Activated T-helper 2 cell treated with anti-CD3 and anti-CD28 coated beads, Interferon-gamma antibody, Interleukin-2, Interleukin-4, amounts not matched to agents 10 μg/mL and 5 μg/mL and 100 μg/mL, durations not matched to agents 14 hours and 24 hours and 36 hours (primary cell): Measurements from ENCODE around the gene KRTAP2-2. TPM values are rescaled to one million over a fixed set of nuclear protein-coding genes. Genes with fewer than 3 reads are reported as not detected.

Experiments used
- DNase-seq: peaks from one replicate; pipeline ENCODE4 v3.0.0; 2021; ENCODE audit warnings: low spot score
- H3K27ac Mint-ChIP-seq: one replicate; pipeline ENCODE4 v1.8.0; 2021; ENCODE audit warnings: mixed read lengths
- H3K27me3 Mint-ChIP-seq: one replicate; pipeline ENCODE4 v1.8.0; 2021; ENCODE audit warnings: low read depth, mixed read lengths
- H3K36me3 Mint-ChIP-seq: one replicate; pipeline ENCODE4 v1.8.0; 2021; ENCODE audit warnings: low read depth, mixed read lengths
- H3K4me1 Mint-ChIP-seq: one replicate; pipeline ENCODE4 v1.8.0; 2021; ENCODE audit warnings: low read depth, mixed read lengths
- H3K4me3 Mint-ChIP-seq: one replicate; pipeline ENCODE4 v1.8.0; 2021; ENCODE audit warnings: low read depth, mild to moderate bottlenecking, moderate library complexity, mixed read lengths
- H3K9me3 Mint-ChIP-seq: one replicate; pipeline ENCODE4 v1.8.0; 2021; ENCODE audit warnings: mixed read lengths
- intact Hi-C: fragments of 100-400 bp; cut with micrococcal nuclease; formaldehyde crosslinking; loops from one replicate; pipeline ENCODE4 v1.15.1; 2023
- total RNA-seq: library from RNA; stranded (reverse); gene quantifications from 2 replicates; pipeline ENCODE4 v1.2.3, GENCODE V29; 2022

KRTAP2-2 gene
- total RNA-seq, 1 donor from 2014 or later: not detected

DNA sequence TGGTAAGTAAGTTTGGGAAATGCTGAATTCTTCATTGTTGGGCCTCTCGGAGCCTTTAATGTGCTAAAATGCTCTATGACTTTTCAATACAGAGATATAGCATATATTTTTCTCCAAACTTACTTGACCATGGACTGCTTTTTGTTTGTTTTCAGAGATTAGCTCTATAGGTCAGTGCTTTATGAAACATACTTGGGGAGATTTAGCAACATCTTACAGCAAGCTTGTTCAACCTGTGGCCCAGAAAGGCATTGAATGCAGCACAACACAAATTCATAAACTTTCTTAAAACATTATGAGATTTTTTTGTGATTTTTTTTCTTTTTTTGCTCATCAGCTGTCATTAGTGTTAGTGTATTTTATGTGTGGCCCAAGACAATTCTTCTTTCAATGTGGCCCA is 45.1 kb downstream of the KRTAP2-2 start:
- peaks cover 13% of the 10 kb centered on the region for H3K27me3 Mint-ChIP-seq
- no peaks in the 10 kb centered on the region for H3K9me3 Mint-ChIP-seq
- H3K27ac Mint-ChIP-seq: no peak overlapping the region
- intact Hi-C loops: no loop called here
- no peak overlapping the region for H3K4me3 Mint-ChIP-seq
- no peaks in the 10 kb centered on the region for H3K4me1 Mint-ChIP-seq
- no peaks in the 10 kb centered on the region for H3K36me3 Mint-ChIP-seq
- DNase-seq: no peak

GRCh38 chr17:41009301-41009760 is 45.7 kb downstream of the KRTAP2-2 start:
- Mint-ChIP-seq H3K9me3 (no peaks in the 10 kb centered on the region), H3K27ac (no peak overlapping the region), H3K36me3 (no peaks in the 10 kb centered on the region), H3K4me1 (no peaks in the 10 kb centered on the region), H3K4me3 (no peak overlapping the region), H3K27me3 (peaks cover 13% of the 10 kb centered on the region)
- no peak for DNase-seq
- intact Hi-C loops: no loop called here

DNA sequence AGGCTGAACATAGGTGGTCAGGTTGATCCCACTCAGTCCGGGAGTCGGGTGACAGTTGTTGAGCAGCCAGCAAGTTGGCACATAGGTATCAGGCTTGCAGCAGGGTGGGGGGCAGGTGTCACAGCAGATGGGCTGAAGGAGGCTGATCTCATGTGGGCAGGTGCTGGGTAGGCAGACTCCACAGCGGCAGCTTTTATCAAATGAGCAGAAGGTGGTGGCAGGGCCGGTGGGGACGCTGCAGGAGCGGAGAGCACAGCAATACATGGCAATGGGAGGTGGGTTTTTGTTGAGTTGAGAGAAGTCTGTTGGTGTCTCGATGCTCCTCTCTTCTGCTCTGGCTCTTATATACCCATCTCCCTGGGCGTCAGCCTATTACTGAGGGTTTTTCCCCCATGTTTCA is 46.2 kb downstream of the KRTAP2-2 start, which contains the start of gene KRTAP3-1:
Gene KRTAP3-1 (minus strand): TSS at position 318 of the 400 bp plus-strand sequence. CDS start 54 bp downstream, at position 264.
- Mint-ChIP-seq H3K9me3 (no peaks in the 10 kb centered on the region), H3K4me1 (no peaks in the 10 kb centered on the region), H3K4me3 (no peak within 1 kb of the TSS), H3K27me3 (peaks cover 13% of the 10 kb centered on the region), H3K36me3 (no peaks in the 10 kb centered on the region), H3K27ac (no peak within 1 kb of the TSS)
- intact Hi-C loops: no loop called here
- DNase-seq: no peak

Other genes with a start within 250 kb of the KRTAP2-2 start
- gene KRT10, start 232.6 kb downstream of the KRTAP2-2 start, total RNA-seq: 27.8 and 29.1 TPM in 2 replicates
- gene KRT12, start 188.0 kb downstream of the KRTAP2-2 start, total RNA-seq: not detected in 2 replicates
- gene KRT20, start 170.0 kb downstream of the KRTAP2-2 start, total RNA-seq: not detected in 2 replicates
- not detected in 2 replicates for gene KRT23, start 117.6 kb downstream of the KRTAP2-2 start, total RNA-seq
- gene KRT39, start 88.3 kb downstream of the KRTAP2-2 start, total RNA-seq: not detected in 2 replicates
- gene KRT40, start 70.9 kb downstream of the KRTAP2-2 start, total RNA-seq: not detected in 2 replicates
- not detected in 2 replicates for gene KRTAP3-3, start 61.1 kb downstream of the KRTAP2-2 start, total RNA-seq
- gene KRTAP3-2, start 55.3 kb downstream of the KRTAP2-2 start, total RNA-seq: not detected in 2 replicates
- gene KRTAP3-1, start 46.1 kb downstream of the KRTAP2-2 start, total RNA-seq: not detected in 2 replicates
- not detected in 2 replicates for gene KRTAP1-5, start 28.0 kb downstream of the KRTAP2-2 start, total RNA-seq
- gene KRTAP1-4, start 25.0 kb downstream of the KRTAP2-2 start, total RNA-seq: not detected in 2 replicates
- not detected in 2 replicates for gene KRTAP1-3, start 20.4 kb downstream of the KRTAP2-2 start, total RNA-seq
- not detected in 2 replicates for gene KRTAP1-1, start 13.8 kb downstream of the KRTAP2-2 start, total RNA-seq
- not detected in 2 replicates for gene KRTAP2-1, start 7.9 kb downstream of the KRTAP2-2 start, total RNA-seq
- not detected in 2 replicates for gene KRTAP2-3, start 4.9 kb upstream of the KRTAP2-2 start, total RNA-seq
- gene KRTAP2-4, start 10.6 kb upstream of the KRTAP2-2 start, total RNA-seq: not detected in 2 replicates
- gene KRTAP4-7, start 28.9 kb upstream of the KRTAP2-2 start, total RNA-seq: not detected in 2 replicates
- not detected in 2 replicates for gene KRTAP4-8, start 42.9 kb upstream of the KRTAP2-2 start, total RNA-seq
- gene KRTAP4-16, start 47.0 kb upstream of the KRTAP2-2 start, total RNA-seq: not detected in 2 replicates
- gene KRTAP4-9, start 50.2 kb upstream of the KRTAP2-2 start, total RNA-seq: not detected in 2 replicates
- not detected in 2 replicates for gene KRTAP4-11, start 63.1 kb upstream of the KRTAP2-2 start, total RNA-seq
- not detected in 2 replicates for gene KRTAP4-12, start 69.0 kb upstream of the KRTAP2-2 start, total RNA-seq
- gene KRTAP4-6, start 85.3 kb upstream of the KRTAP2-2 start, total RNA-seq: not detected in 2 replicates
- gene KRTAP4-5, start 94.6 kb upstream of the KRTAP2-2 start, total RNA-seq: not detected in 2 replicates
- gene KRTAP4-4, start 105.5 kb upstream of the KRTAP2-2 start, total RNA-seq: not detected in 2 replicates
- not detected in 2 replicates for gene KRTAP4-3, start 113.0 kb upstream of the KRTAP2-2 start, total RNA-seq
- not detected in 2 replicates for gene KRTAP4-2, start 123.0 kb upstream of the KRTAP2-2 start, total RNA-seq
- gene KRTAP4-1, start 129.7 kb upstream of the KRTAP2-2 start, total RNA-seq: not detected in 2 replicates
- not detected in 2 replicates for gene KRTAP9-1, start 134.7 kb upstream of the KRTAP2-2 start, total RNA-seq
- gene KRTAP9-2, start 171.4 kb upstream of the KRTAP2-2 start, total RNA-seq: not detected in 2 replicates
- gene KRTAP9-3, start 177.2 kb upstream of the KRTAP2-2 start, total RNA-seq: not detected in 2 replicates
- gene KRTAP9-8, start 182.8 kb upstream of the KRTAP2-2 start, total RNA-seq: not detected in 2 replicates
- not detected in 2 replicates for gene KRTAP9-4, start 194.5 kb upstream of the KRTAP2-2 start, total RNA-seq
- not detected in 2 replicates for gene KRTAP9-9, start 200.2 kb upstream of the KRTAP2-2 start, total RNA-seq
- gene KRTAP9-6, start 210.1 kb upstream of the KRTAP2-2 start, total RNA-seq: not detected in 2 replicates
- not detected in 2 replicates for gene KRTAP9-7, start 220.5 kb upstream of the KRTAP2-2 start, total RNA-seq
- not detected in 2 replicates for gene KRTAP29-1, start 247.6 kb upstream of the KRTAP2-2 start, total RNA-seq